Measurements from ENCODE around the gene NOM1.

GRCh38 chr7:157009170-157009777 is 59.8 kb downstream of the NOM1 start:
- TF ChIP-seq, protein P1, sequence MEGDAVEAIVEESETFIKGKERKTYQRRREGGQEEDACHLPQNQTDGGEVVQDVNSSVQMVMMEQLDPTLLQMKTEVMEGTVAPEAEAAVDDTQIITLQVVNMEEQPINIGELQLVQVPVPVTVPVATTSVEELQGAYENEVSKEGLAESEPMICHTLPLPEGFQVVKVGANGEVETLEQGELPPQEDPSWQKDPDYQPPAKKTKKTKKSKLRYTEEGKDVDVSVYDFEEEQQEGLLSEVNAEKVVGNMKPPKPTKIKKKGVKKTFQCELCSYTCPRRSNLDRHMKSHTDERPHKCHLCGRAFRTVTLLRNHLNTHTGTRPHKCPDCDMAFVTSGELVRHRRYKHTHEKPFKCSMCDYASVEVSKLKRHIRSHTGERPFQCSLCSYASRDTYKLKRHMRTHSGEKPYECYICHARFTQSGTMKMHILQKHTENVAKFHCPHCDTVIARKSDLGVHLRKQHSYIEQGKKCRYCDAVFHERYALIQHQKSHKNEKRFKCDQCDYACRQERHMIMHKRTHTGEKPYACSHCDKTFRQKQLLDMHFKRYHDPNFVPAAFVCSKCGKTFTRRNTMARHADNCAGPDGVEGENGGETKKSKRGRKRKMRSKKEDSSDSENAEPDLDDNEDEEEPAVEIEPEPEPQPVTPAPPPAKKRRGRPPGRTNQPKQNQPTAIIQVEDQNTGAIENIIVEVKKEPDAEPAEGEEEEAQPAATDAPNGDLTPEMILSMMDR (IDR thresholded peaks at IDR 0.05; ENCODE audit: low read depth, low read length) = no peak
- TF ChIP-seq POLR2A (IDR thresholded peaks at IDR 0.05; ENCODE audit: extremely low read depth, insufficient read length) = no peak

Data from NB4 (cell line).